Prostate gland (tissue), 2 donors: ENCODE measurements around the gene PICALM.

Experiments used
- CTCF ChIP-seq, 4 experiments: fragments of 200-600 bp in 2 of 4; fragments of 450-650 bp in 2 of 4; sonication (generic) in 2 of 4; IDR thresholded peaks; 1 replicate in 3 of 4; 2 replicates in 1 of 4; pipeline ENCODE4 v1.5.1; 2016 to 2019; ENCODE audit warnings: antibody characterized with exemption in 4 of 4, mild to moderate bottlenecking in 2 of 4, moderate library complexity in 2 of 4
- POLR2A ChIP-seq: fragments of 450-650 bp; IDR thresholded peaks from one replicate; pipeline ENCODE4 v1.6.1; 2016; ENCODE audit warnings: antibody characterized with exemption, mild to moderate bottlenecking
- POLR2AphosphoS5 ChIP-seq: sonication (generic); formaldehyde crosslinking; IDR thresholded peaks from one replicate; pipeline ENCODE4 v1.6.1; 2017; ENCODE audit warnings: antibody characterized with exemption

GRCh38 chr11:86050196-86050709 lies 18.6 kb downstream of the PICALM start:
- TF ChIP-seq CTCF (IDR thresholded peaks at IDR 0.05) (no peak), POLR2A (no peak), POLR2AphosphoS5 (no peak)
